HepG2 (cell line): ENCODE data around the gene JADE2. TPM values are rescaled to one million over a fixed set of nuclear protein-coding genes. Genes with fewer than 3 reads are reported as not detected.

Source experiments
- BRD4 ChIP-seq: sonication (generic); formaldehyde crosslinking; IDR thresholded peaks from 2 replicates; pipeline ENCODE4 v1.4.0; 2020; ENCODE audit warnings: missing genetic modification reagents
- HDAC2 ChIP-seq: sonication (generic); formaldehyde crosslinking; IDR thresholded peaks from 2 replicates; pipeline ENCODE4 v1.4.0; 2020; ENCODE audit warnings: missing genetic modification reagents
- PHF8 ChIP-seq: sonication (generic); formaldehyde crosslinking; IDR thresholded peaks from 2 replicates; pipeline ENCODE4 v1.5.0; 2020; ENCODE audit warnings: missing genetic modification reagents
- POLR2AphosphoS2 ChIP-seq: IDR thresholded peaks from 2 replicates; pipeline ENCODE4 v1.6.1; 2011; ENCODE audit warnings: low read depth, low read length, improper control_type of control experiment
- RAD21 ChIP-seq: fragments of 450-650 bp; formaldehyde crosslinking; IDR thresholded peaks from 2 replicates; pipeline ENCODE4 v1.5.0; 2020; ENCODE audit warnings: mild to moderate bottlenecking
- STAT5B ChIP-seq: sonication (generic); formaldehyde crosslinking; IDR thresholded peaks from 2 replicates; pipeline ENCODE4 v1.4.0; 2020; ENCODE audit warnings: missing genetic modification reagents
- U2AF1 ChIP-seq: fragments of 200-400 bp; formaldehyde crosslinking; optimal IDR thresholded peaks from 2 replicates; pipeline ENCODE3; 2017; ENCODE audit warnings: mild to moderate bottlenecking, low read depth, low read length
- ZC3H4 ChIP-seq: sonication (generic); formaldehyde crosslinking; IDR thresholded peaks from 2 replicates; pipeline ENCODE4 v1.4.0; 2020; ENCODE audit warnings: missing genetic modification reagents, borderline replicate concordance
- ZNF333 ChIP-seq: sonication (generic); formaldehyde crosslinking; IDR thresholded peaks from 2 replicates; pipeline ENCODE4 v1.4.0; 2020; ENCODE audit warnings: mild to moderate bottlenecking, missing genetic modification reagents, borderline replicate concordance
- ZNF431 ChIP-seq: sonication (generic); formaldehyde crosslinking; IDR thresholded peaks from 2 replicates; pipeline ENCODE4 v1.9.0; 2022; ENCODE audit warnings: missing genetic modification reagents, low read depth, mild to moderate bottlenecking, borderline replicate concordance
- ZNF550 ChIP-seq: sonication (generic); formaldehyde crosslinking; IDR thresholded peaks from 2 replicates; pipeline ENCODE4 v1.4.0; 2020; ENCODE audit warnings: mild to moderate bottlenecking, missing genetic modification reagents, borderline replicate concordance
- ZSCAN12 ChIP-seq: sonication (generic); formaldehyde crosslinking; IDR thresholded peaks from 2 replicates; pipeline ENCODE4 v1.9.0; 2021; ENCODE audit warnings: mild to moderate bottlenecking, missing genetic modification reagents
- polyA plus RNA-seq, 8 experiments: library from polyadenylated mRNA; depleted of rRNA in 3 of 8; stranded (reverse) in 7 of 8; unstranded in 1 of 8; fragments of >200 nt; fragmentation: Illumina TruSeq in 4 of 8; extraction: Trizol in 4 of 8; gene quantifications; 2 replicates each; pipeline versions ENCODE4 v1.2.1 to v1.2.3, GENCODE V29; 2011 to 2016; ENCODE audit warnings: low read depth in 4 of 8, missing spikeins in 1 of 8, mixed read lengths in 1 of 8; ENCODE audit not compliant: insufficient read depth in 1 of 8
- total RNA-seq, 5 experiments: library from RNA; depleted of rRNA; stranded (reverse); fragments of >200 nt; fragmentation: Illumina TruSeq; extraction: Trizol; gene quantifications; 2 replicates each; pipeline ENCODE4 v1.2.3, GENCODE V29; 2016; ENCODE audit warnings: low read depth in 1 of 5
- TF ChIP-seq, protein P1 (sequence below): sonication (generic); formaldehyde crosslinking; IDR thresholded peaks from 2 replicates; pipeline ENCODE4 v1.4.0; 2020; ENCODE audit warnings: mild to moderate bottlenecking, low read depth, missing genetic modification reagents
- TF ChIP-seq, protein P2 (sequence below): sonication (generic); formaldehyde crosslinking; IDR thresholded peaks from 2 replicates; pipeline ENCODE4 v1.8.0; 2022; ENCODE audit warnings: missing genetic modification reagents, mild to moderate bottlenecking, inconsistent platforms, borderline replicate concordance
- TF ChIP-seq, protein P3 (sequence below): sonication (generic); formaldehyde crosslinking; IDR thresholded peaks from 2 replicates; pipeline ENCODE4 v1.4.0; 2020; ENCODE audit warnings: missing genetic modification reagents
- TF ChIP-seq, protein P4 (sequence below): sonication (generic); formaldehyde crosslinking; IDR thresholded peaks from 2 replicates; pipeline ENCODE4 v1.5.0; 2020; ENCODE audit warnings: missing genetic modification reagents
- TF ChIP-seq, protein P5 (sequence below): sonication (generic); formaldehyde crosslinking; IDR thresholded peaks from 2 replicates; pipeline ENCODE4 v1.8.0; 2022; ENCODE audit warnings: mild to moderate bottlenecking, missing genetic modification reagents

Gene JADE2
- total and polyA plus RNA-seq, 2 of the 13 experiments (the other 11 are each of a cell fraction or from before 2014, with no cell fraction given) = 7.5 to 15.1 TPM

DNA sequence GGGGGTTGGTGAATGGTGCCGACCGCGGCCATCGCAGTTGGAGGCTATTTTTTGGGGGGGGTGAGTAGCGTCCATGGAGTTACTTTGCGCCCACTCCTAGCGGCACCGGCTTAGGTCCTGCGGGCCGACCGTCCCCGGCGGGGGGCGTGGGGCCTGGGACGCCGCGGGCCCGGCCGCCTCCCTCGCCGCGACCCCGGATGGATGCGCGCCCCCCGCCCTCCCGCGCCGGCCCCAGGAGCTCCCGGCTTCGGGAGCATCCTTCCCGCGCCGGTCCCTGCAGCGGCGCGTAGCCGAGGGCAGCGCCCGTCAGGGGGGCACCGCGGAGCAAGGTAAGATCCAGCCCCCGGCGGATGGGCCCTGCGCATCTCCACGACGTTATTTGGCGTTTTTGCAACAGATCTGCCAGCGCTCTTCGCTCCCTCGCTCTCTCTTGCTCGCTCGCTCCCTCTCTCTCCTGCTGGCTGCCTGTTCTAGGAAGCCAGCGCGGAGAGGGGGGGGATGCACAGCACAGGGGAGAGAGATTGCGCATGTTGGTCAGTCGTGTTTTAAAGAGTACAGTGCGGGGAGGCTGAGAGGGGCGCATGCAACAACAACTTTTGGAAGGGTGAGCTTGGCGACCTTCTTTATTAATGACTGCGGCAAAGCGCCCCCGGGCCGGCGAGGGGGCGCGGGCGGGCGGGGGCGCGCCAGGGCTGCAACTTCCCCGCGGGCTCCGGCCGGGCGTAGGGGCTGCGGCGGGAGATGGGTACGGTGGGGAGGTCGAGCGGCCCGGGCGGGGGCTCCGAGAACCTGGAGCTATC lies 413 bp downstream of the JADE2 start (continued):
- TF ChIP-seq, protein P1, sequence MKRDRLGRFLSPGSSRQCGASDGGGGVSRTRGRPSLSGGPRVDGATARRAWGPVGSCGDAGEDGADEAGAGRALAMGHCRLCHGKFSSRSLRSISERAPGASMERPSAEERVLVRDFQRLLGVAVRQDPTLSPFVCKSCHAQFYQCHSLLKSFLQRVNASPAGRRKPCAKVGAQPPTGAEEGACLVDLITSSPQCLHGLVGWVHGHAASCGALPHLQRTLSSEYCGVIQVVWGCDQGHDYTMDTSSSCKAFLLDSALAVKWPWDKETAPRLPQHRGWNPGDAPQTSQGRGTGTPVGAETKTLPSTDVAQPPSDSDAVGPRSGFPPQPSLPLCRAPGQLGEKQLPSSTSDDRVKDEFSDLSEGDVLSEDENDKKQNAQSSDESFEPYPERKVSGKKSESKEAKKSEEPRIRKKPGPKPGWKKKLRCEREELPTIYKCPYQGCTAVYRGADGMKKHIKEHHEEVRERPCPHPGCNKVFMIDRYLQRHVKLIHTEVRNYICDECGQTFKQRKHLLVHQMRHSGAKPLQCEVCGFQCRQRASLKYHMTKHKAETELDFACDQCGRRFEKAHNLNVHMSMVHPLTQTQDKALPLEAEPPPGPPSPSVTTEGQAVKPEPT (CRISPR knock-in tag) = no peak
- TF ChIP-seq HDAC2 (CRISPR knock-in tag) = 0 out of 2 replicates have a peak, but pooled peaks have one; percentile 14
- TF ChIP-seq PHF8 (CRISPR knock-in tag) = peak; percentile 48
- no peak for TF ChIP-seq ZNF550 (CRISPR knock-in tag)
- TF ChIP-seq ZSCAN12 (CRISPR knock-in tag) = no peak
- TF ChIP-seq U2AF1 = no peak
- TF ChIP-seq, protein P2, sequence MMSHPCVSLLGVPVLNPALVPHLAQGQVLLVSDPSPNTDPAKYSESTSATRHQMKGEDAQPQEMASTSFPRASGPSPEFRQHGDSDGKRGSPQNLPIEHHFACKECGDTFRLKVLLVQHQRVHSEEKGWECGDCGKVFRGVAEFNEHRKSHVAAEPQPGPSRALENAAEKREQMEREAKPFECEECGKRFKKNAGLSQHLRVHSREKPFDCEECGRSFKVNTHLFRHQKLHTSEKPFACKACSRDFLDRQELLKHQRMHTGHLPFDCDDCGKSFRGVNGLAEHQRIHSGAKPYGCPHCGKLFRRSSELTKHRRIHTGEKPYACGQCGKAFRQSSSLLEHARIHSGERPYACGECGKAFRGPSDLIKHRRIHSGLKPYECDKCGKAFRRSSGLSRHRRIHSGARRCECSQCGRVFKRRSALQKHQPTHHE (CRISPR knock-in tag) = no peak; the same call in 1 of the 2 replicates
- peak; percentile 35; the same call in 1 of the 2 replicates for TF ChIP-seq BRD4 (CRISPR knock-in tag)
- TF ChIP-seq, protein P3, sequence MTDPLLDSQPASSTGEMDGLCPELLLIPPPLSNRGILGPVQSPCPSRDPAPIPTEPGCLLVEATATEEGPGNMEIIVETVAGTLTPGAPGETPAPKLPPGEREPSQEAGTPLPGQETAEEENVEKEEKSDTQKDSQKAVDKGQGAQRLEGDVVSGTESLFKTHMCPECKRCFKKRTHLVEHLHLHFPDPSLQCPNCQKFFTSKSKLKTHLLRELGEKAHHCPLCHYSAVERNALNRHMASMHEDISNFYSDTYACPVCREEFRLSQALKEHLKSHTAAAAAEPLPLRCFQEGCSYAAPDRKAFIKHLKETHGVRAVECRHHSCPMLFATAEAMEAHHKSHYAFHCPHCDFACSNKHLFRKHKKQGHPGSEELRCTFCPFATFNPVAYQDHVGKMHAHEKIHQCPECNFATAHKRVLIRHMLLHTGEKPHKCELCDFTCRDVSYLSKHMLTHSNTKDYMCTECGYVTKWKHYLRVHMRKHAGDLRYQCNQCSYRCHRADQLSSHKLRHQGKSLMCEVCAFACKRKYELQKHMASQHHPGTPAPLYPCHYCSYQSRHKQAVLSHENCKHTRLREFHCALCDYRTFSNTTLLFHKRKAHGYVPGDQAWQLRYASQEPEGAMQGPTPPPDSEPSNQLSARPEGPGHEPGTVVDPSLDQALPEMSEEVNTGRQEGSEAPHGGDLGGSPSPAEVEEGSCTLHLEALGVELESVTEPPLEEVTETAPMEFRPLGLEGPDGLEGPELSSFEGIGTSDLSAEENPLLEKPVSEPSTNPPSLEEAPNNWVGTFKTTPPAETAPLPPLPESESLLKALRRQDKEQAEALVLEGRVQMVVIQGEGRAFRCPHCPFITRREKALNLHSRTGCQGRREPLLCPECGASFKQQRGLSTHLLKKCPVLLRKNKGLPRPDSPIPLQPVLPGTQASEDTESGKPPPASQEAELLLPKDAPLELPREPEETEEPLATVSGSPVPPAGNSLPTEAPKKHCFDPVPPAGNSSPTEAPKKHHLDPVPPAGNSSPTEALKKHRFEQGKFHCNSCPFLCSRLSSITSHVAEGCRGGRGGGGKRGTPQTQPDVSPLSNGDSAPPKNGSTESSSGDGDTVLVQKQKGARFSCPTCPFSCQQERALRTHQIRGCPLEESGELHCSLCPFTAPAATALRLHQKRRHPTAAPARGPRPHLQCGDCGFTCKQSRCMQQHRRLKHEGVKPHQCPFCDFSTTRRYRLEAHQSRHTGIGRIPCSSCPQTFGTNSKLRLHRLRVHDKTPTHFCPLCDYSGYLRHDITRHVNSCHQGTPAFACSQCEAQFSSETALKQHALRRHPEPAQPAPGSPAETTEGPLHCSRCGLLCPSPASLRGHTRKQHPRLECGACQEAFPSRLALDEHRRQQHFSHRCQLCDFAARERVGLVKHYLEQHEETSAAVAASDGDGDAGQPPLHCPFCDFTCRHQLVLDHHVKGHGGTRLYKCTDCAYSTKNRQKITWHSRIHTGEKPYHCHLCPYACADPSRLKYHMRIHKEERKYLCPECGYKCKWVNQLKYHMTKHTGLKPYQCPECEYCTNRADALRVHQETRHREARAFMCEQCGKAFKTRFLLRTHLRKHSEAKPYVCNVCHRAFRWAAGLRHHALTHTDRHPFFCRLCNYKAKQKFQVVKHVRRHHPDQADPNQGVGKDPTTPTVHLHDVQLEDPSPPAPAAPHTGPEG = peak; percentile 50; the same call in 1 of the 2 replicates
- TF ChIP-seq POLR2AphosphoS2 = no peak
- TF ChIP-seq, protein P4, sequence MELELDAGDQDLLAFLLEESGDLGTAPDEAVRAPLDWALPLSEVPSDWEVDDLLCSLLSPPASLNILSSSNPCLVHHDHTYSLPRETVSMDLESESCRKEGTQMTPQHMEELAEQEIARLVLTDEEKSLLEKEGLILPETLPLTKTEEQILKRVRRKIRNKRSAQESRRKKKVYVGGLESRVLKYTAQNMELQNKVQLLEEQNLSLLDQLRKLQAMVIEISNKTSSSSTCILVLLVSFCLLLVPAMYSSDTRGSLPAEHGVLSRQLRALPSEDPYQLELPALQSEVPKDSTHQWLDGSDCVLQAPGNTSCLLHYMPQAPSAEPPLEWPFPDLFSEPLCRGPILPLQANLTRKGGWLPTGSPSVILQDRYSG (CRISPR knock-in tag) = 0 out of 2 replicates have a peak, but pooled peaks have one; percentile 22
- TF ChIP-seq, protein P5, sequence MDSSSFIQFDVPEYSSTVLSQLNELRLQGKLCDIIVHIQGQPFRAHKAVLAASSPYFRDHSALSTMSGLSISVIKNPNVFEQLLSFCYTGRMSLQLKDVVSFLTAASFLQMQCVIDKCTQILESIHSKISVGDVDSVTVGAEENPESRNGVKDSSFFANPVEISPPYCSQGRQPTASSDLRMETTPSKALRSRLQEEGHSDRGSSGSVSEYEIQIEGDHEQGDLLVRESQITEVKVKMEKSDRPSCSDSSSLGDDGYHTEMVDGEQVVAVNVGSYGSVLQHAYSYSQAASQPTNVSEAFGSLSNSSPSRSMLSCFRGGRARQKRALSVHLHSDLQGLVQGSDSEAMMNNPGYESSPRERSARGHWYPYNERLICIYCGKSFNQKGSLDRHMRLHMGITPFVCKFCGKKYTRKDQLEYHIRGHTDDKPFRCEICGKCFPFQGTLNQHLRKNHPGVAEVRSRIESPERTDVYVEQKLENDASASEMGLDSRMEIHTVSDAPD = no peak
- no peak for TF ChIP-seq ZNF431
- TF ChIP-seq ZC3H4 (CRISPR knock-in tag) = peak; percentile 90
- no peak for TF ChIP-seq RAD21 (CRISPR knock-in tag)
- TF ChIP-seq STAT5B (CRISPR knock-in tag) = no peak
- no peak for TF ChIP-seq ZNF333 (CRISPR knock-in tag)
